Vagina (tissue), 2 donors: ENCODE data around the gene TMSB15C.

Source experiments
- POLR2A ChIP-seq, 2 donors: fragments of 450-650 bp; IDR thresholded peaks; one replicate each; pipeline ENCODE4 v1.6.1; 2017; ENCODE audit warnings: antibody characterized with exemption in 2 of 2, mild to moderate bottlenecking in 2 of 2, moderate library complexity in 2 of 2
- TF ChIP-seq, protein P1 (sequence below), 3 experiments: fragments of 450-650 bp in 2 of 3; fragments of 200-600 bp in 1 of 3; sonication (generic) in 1 of 3; IDR thresholded peaks; one replicate each; pipeline ENCODE4 v1.5.1; 2017 to 2019; ENCODE audit warnings: antibody characterized with exemption in 3 of 3, mild to moderate bottlenecking in 2 of 3, moderate library complexity in 2 of 3

DNA sequence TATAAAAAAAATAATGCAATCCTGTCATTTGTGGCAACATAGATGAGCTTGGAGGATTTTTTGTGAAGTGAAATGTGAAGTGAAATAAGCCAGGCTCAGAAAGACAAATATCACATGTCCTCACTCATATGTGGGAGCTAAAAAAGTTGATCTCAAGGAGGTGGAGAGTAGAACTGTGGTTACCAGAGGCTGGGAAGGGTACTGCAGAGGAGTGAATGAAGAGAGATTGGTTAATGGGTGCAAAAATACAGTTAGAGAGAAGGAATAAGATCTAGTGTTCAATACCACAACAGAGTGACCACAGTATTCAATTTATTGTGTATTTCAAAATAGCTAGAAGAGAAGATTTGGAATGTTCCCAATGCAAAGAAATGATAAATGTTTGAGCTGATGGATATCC lies 22.9 kb upstream of the TMSB15C start:
- TF ChIP-seq, protein P1, sequence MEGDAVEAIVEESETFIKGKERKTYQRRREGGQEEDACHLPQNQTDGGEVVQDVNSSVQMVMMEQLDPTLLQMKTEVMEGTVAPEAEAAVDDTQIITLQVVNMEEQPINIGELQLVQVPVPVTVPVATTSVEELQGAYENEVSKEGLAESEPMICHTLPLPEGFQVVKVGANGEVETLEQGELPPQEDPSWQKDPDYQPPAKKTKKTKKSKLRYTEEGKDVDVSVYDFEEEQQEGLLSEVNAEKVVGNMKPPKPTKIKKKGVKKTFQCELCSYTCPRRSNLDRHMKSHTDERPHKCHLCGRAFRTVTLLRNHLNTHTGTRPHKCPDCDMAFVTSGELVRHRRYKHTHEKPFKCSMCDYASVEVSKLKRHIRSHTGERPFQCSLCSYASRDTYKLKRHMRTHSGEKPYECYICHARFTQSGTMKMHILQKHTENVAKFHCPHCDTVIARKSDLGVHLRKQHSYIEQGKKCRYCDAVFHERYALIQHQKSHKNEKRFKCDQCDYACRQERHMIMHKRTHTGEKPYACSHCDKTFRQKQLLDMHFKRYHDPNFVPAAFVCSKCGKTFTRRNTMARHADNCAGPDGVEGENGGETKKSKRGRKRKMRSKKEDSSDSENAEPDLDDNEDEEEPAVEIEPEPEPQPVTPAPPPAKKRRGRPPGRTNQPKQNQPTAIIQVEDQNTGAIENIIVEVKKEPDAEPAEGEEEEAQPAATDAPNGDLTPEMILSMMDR (IDR thresholded peaks at IDR 0.05): no peak
- TF ChIP-seq POLR2A (IDR thresholded peaks at IDR 0.05): no peak
